CD4-positive, alpha-beta T cell treated with Interleukin-6 for 4 hours (primary cell): Measurements from ENCODE around the gene NCOA7.
"Not testable (repeated sequence)": the region's sequence is repeated elsewhere in the genome, so short reads cannot be mapped to it uniquely, and the experiment has no call there.

Experiments
- DNase-seq: peaks from one replicate; pipeline ENCODE4 v3.0.0-alpha.2; 2020; ENCODE audit warnings: mixed read lengths

NCOA7 gene

DNA sequence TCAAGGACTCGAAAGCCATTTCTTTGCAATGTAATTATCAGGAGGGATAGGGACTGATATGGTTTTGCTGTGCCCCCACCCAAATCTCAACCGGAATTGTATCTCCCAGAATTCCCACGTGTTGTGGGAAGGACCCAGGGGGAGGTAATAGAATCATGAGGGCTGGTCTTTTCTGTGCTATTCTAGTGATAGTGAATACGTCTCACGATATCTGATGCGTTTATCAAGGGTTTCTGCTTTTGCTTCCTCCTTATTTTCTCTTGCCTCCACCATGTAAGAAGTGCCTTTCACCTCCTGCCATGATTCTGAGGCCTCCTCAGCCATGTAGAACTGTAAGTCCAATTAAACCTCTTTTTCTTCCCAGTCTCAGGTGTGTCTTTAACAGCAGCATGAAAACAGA is 160.0 kb downstream of the NCOA7 start:
- DNase-seq: not testable (repeated sequence)

GRCh38 chr6:125951323-125951722 is 160.6 kb downstream of the NCOA7 start:
- DNase-seq: no peak

GRCh38 chr6:125952764-125953501 is 162.2 kb downstream of the NCOA7 start:
- peak; percentile 3 for DNase-seq

GRCh38 chr6:125953502-125953875 is 162.7 kb downstream of the NCOA7 start:
- no peak for DNase-seq

- DNase-seq: no peak
These were observed 164.1 kb downstream of the NCOA7 start for GRCh38 chr6:125954735-125955339.

- DNase-seq: no peak
These were observed 165.2 kb downstream of the NCOA7 start for GRCh38 chr6:125955973-125956372.

DNA sequence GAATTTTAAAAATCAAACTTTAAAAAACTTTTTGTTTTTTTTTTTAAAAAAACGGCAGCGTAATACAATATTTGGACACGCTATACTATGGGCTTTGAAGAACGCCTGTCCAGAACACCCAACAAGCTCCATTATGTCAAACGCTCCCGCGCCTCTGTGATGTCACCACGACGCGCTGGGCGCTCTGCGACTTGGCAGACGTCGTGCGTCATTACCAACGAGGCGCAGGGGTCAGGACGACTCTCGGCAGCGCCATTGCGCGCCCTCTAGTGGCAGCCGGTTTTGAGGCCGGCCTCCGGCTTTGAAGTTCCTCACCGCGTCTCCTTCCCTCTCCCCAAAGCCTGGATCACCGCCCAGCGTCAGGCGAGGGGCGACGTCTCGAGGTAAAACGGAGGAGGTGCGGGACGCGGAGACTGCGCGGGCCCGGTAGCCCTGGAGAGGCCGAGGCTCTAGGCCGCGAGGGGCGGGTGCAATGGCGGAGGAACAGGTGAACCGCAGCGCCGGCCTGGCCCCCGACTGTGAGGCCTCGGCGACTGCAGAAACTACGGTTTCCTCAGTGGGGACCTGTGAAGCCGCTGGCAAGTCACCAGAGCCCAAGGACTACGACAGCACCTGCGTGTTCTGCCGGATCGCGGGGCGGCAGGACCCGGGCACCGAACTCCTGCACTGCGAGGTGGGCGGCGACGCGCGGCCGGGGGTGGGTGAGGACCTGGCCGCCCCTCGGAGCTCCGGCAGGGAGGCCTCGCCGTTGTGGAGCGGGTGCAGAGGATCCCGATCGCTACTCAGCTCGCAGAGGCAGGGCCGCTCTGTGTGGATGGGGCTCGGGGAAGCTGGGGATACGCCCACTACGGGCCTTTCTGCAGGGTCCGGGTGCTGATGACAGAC is 166.0 kb downstream of the NCOA7 start, which contains the start of gene HINT3:
Gene HINT3 (plus strand): TSS at position 265 of the 885 bp plus-strand sequence. CDS start 208 bp downstream, at position 473.
- peak; percentile 99 for DNase-seq

GRCh38 chr6:125957391-125957693 is 166.6 kb downstream of the NCOA7 start:
- DNase-seq: no peak

DNA sequence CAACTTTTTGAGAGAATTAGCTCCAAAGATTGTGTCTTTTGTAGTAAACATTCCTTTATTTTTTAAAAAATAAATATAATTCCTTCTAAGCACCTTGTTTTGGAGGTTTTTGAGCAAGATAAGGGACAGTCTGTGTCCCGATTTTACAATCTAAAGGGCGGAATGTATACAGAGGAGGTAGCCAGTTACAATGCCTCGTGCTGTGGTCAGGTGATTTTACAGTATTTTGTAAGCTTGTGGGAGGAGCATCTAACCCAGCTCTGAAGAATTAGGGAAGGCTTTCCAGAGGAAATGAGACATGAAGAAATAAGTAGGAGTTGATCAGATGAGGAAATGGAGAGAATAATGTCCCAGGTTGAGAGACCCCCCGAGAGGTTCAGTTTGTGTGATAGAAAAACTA is 167.1 kb downstream of the NCOA7 start:
- DNase-seq: no peak

DNA sequence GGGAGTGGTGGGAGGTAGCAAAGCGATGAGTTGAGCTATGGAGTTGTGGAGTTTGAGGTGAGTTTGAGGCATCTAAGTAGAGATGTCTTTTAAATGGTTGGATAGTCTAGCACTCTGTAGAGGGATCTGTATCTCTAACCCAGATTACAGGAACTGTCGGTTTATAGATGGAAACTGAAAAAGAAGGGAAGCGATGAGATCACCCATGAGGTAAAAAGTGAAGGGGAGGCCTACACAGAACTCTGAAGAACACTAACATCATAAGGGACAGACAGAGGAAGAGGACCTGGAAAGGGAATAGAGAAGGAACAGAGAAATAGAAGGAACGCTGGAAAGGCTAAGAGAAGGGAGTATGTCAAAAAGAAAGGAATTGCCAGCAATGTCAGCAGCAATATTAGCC is 168.3 kb downstream of the NCOA7 start:
- no peak for DNase-seq

- no peak for DNase-seq
These were observed 170.4 kb downstream of the NCOA7 start for GRCh38 chr6:125961117-125961516.

DNA sequence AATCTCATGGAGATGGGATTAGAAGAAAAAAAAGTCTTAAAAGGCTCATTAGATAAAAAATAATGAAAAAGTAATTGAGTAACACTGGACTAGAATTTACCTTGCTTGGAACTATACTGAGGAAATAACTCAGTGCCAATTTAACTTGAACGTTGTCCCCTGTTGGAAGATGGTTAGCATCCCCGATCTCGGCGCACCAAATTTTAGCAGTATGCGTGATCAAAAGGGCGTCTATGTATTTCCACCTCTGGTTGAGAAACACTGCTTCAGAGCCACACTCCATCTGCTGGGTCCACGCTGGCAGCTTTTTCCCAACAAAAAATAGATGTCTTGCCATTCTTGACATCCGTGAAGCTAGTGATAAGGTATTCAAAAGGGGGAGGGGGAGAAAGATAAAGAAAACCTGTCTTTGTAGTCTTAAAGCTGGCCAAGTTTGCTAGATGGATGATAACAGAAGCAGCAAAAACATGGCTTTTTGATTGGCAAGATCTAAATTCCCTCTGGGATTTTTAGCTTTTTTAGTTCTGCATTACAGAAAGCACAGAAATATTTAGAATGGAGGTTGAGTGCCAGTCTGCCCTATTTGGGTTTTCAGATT is 172.2 kb downstream of the NCOA7 start:
- no peak for DNase-seq

DNA sequence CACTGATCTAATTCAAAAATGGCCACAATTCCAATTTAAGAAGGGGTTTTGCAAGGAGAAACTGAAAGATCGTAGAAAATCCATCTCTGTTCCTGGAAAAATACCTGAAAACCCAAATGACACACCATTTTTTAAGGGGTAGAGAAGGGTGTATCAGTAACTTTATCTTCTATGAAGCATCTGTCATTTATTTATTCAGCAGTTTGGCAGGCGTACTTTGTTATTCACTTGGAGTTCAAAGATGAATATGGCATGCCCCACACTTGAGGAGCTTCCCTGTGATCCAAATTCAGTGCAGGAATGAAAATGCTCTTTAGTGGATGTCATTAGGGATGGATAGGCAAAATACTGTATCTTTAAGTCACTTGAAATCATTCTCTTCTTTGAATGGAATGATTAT is 173.1 kb downstream of the NCOA7 start:
- DNase-seq: no peak

GRCh38 chr6:125966569-125966968 is 175.8 kb downstream of the NCOA7 start:
- DNase-seq: no peak

GRCh38 chr6:125968493-125968892 is 177.7 kb downstream of the NCOA7 start:
- no peak for DNase-seq

DNA sequence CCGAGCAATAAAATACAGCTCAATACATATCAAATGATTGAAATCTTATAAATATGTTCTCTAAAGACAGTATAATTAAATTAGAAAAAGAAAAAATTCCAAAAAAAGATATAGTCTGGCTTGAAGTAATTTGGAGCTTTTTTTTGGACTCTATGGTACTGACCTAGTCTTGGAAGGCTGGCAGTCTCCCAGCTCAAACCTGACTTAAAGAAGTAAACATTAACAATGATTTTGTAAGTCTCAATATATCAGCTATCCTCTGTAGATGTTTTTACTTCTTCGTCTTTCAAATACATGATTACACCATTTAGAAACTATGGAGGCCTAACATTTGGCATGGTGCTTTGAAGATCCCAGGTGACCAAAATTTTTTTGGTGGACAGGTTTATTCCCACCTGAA is 180.0 kb downstream of the NCOA7 start:
- DNase-seq: no peak

- DNase-seq: not testable (repeated sequence)
These were observed 181.7 kb downstream of the NCOA7 start for GRCh38 chr6:125972478-125972877.

DNA sequence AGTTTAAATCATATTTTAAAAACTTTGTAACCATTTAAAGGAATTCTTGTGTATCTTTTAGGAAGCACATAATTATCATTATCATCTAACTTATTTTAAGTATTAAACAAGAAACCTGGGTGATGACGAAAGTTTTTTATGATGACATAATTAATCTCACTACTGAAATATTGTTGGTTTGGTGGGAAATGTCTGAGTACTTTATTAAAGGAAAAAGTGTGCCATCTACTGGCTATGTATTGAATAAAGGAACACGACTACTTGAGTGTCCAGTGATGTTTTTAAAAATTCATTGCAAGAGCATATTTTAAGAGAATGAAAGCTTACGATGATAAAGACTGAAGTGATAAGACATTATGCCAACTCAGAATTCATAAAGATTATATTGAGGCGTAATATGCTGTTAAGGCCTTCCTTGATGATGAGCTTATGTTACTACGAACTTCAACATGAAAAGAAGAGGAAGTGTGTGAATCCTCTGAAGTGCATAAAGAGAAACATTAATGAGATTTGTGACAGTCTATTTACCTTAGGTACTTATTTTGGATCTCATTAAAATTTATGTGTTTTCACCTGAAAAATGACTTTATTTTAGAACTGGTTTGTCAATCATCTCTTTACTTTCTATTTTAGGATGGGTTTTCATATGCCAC is 183.6 kb downstream of the NCOA7 start:
- no peak for DNase-seq

DNA sequence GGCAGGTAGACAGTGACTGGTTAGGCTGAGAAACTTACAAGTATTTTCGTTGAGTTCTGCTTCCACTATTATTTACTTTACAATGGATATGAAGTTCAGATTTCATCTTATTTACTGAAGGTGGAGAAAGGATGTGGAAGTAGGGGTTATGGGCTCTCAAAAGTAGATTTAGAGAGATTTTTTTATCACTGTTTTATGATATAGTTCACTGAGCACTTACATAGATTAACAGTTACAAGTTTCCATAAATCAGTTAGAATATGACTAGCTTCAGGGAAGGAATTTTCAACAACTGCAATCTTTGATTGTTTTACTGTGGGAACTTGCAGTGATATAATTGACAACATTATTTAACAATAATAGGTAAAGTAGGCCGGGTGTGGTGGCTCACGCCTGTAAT is 188.3 kb downstream of the NCOA7 start:
- DNase-seq: no peak
